Medulla oblongata (tissue), 1 donor: ENCODE results near the gene DCHS2.
"Not testable (repeated sequence)": the region's sequence is repeated elsewhere in the genome, so short reads cannot be mapped to it uniquely, and the experiment has no call there.

ENCODE experiments used
- DNase-seq: peaks from one replicate; pipeline ENCODE4 v3.0.0-alpha.2; 2015; ENCODE audit errors: extremely low spot score

The DCHS2 gene

DNA sequence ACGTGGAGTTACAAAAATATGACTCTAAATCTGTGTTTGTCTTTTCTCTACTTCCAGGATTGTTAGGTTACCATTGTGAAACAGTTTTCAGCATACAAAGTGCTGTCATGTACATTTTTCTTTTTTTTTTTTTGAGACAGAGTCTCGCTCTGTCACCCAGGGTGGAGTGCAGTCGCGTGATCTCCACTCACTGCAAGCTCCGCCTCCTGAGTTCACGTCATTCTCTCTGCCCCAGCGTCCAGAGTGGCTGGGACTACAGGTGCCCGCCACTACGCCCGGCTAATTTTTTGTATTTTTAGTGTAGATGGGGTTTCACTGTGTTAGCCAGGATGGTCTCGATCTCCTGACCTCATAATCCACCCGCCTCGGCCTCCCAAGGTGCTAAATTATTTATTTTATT lies 274.2 kb downstream of the DCHS2 start:
- not testable (repeated sequence) for DNase-seq

DNA sequence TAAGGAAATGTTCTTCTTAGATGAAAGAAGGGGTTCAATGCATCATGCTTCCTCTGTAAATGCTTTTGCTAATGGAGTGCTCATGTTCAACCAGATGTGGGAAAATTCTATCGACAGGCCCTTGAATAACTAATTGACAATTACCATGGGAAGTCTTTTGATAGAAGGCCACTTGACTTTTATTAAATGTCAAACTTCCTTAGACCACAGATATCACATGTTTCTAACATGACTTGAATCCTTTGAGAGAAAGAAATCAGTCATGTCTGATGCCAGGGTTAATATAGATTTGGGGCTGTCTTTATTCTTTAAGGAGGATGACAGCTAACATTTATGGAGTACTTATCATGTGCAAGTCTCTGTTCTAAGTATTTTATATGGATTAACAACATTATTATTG lies 280.1 kb downstream of the DCHS2 start:
- DNase-seq, result no peak

DNA sequence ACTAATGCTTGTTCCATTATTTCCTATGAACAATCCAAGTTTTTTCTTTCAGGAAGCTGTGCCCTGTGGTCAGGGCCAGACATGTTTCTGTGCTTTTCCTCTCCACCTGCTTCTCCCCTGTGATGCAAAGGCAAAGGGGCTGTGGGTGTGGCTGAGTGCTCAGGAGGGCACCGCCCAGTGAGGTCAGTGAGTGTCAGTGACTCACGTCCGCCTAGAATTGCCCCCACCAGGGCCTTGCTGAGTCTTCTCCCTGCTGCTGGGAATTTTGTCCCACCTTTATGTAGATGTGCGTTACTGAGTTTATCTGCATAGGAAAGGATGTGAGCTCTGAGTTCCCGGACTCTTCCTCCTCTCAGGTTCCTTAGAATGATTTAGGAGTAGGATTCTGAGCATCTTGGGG lies 283.2 kb downstream of the DCHS2 start:
- no peak for DNase-seq

DNA sequence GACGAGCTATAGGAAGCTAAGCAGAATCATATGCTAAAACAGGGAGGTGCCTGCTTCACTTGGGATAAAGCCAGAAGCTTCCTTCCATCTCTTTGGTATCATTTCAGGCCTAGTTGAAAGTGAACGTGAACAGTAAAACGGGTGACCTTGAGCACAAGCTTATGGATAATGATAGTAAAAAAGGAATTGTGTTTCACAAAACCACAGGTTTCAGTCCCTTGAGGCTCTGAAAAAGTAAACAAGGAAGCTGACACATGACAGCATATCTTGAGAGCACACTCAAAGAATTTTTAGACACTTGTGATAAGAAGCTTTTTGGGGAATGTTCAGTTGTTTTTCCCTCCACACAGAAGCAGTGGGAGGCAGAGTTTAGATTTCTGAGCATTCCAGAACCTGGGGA lies 286.1 kb downstream of the DCHS2 start:
- no peak for DNase-seq

DNA sequence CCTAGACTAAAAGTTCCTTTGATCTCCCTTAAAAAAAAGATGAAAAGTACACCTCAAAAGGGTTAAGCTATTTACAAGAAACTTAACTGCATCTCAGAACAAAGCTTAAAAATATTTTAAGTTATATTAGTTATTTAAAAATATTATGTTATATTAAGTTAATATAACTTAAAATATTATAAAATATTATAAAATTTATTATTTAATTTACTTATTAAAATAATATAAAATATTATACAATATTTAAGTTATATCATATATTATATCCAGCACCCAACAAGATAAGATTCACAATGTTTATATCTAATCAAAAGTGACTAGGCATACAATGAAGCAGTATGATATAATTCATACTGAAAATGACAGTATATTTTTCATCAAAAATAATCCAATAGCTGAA lies 296.9 kb downstream of the DCHS2 start:
- no peak for DNase-seq

- no peak for DNase-seq
These were observed 299.0 kb downstream of the DCHS2 start for GRCh38 chr4:154192585-154192984.

- no peak for DNase-seq
These were observed 302.3 kb downstream of the DCHS2 start for GRCh38 chr4:154189346-154189745.

- DNase-seq, result no peak
These were observed 304.7 kb downstream of the DCHS2 start for GRCh38 chr4:154186888-154187287.

- DNase-seq, result no peak
These were observed 305.6 kb downstream of the DCHS2 start for GRCh38 chr4:154186035-154186434.

GRCh38 chr4:154184238-154184637 lies 307.4 kb downstream of the DCHS2 start:
- DNase-seq, result no peak

GRCh38 chr4:154183264-154183663 lies 308.3 kb downstream of the DCHS2 start:
- no peak for DNase-seq
